Mesothelial cell of epicardium (in vitro differentiated cells): ENCODE results near the gene CTXN1. TPM values are rescaled to one million over a fixed set of nuclear protein-coding genes. Genes with fewer than 3 reads are reported as not detected.

Experiments
- DNase-seq, 2 experiments: peaks; one replicate each; pipeline ENCODE4 v3.0.0; 2021; ENCODE audit warnings: low spot score in 2 of 2; ENCODE audit not compliant: unreplicated experiment in 2 of 2
- H3K27ac Mint-ChIP-seq: 2 replicates; pipeline ENCODE4 v1.8.0; 2021; ENCODE audit warnings: mixed read lengths
- H3K27me3 Mint-ChIP-seq: 2 replicates; pipeline ENCODE4 v1.8.0; 2021; ENCODE audit warnings: low read depth, mixed read lengths
- H3K36me3 Mint-ChIP-seq: 2 replicates; pipeline ENCODE4 v1.8.0; 2021; ENCODE audit warnings: mixed read lengths
- H3K4me1 Mint-ChIP-seq: 2 replicates; pipeline ENCODE4 v1.8.0; 2021; ENCODE audit warnings: mixed read lengths
- H3K4me3 Mint-ChIP-seq: 2 replicates; pipeline ENCODE4 v1.8.0; 2021; ENCODE audit warnings: mild to moderate bottlenecking, moderate library complexity, mixed read lengths
- H3K9me3 Mint-ChIP-seq: 2 replicates; pipeline ENCODE4 v1.8.0; 2021; ENCODE audit warnings: mixed read lengths
- total RNA-seq: library from RNA; stranded (reverse); gene quantifications from 3 replicates; pipeline ENCODE4 v1.2.1, GENCODE V29; 2021
- TF ChIP-seq, protein P1 (sequence below): fragments of 200-600 bp; sonication (generic); IDR thresholded peaks from one replicate; pipeline ENCODE4 v1.5.0; 2021; ENCODE audit warnings: antibody characterized with exemption; ENCODE audit not compliant: unreplicated experiment

The CTXN1 gene
- total RNA-seq, 1 donor from 2014 or later, result 53.6 TPM

GRCh38 chr19:7928741-7929701 lies 3.1 kb upstream of the CTXN1 start:
- H3K4me1 Mint-ChIP-seq, result peaks cover 30% of the 10 kb centered on the region
- H3K27me3 Mint-ChIP-seq, result no peaks in the 10 kb centered on the region
- H3K4me3 Mint-ChIP-seq, result peak overlapping the region; percentile 62
- TF ChIP-seq, protein P1, sequence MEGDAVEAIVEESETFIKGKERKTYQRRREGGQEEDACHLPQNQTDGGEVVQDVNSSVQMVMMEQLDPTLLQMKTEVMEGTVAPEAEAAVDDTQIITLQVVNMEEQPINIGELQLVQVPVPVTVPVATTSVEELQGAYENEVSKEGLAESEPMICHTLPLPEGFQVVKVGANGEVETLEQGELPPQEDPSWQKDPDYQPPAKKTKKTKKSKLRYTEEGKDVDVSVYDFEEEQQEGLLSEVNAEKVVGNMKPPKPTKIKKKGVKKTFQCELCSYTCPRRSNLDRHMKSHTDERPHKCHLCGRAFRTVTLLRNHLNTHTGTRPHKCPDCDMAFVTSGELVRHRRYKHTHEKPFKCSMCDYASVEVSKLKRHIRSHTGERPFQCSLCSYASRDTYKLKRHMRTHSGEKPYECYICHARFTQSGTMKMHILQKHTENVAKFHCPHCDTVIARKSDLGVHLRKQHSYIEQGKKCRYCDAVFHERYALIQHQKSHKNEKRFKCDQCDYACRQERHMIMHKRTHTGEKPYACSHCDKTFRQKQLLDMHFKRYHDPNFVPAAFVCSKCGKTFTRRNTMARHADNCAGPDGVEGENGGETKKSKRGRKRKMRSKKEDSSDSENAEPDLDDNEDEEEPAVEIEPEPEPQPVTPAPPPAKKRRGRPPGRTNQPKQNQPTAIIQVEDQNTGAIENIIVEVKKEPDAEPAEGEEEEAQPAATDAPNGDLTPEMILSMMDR, result peak; percentile 56
- peak overlapping the region; percentile 100 for H3K27ac Mint-ChIP-seq
- no peaks in the 10 kb centered on the region for H3K9me3 Mint-ChIP-seq
- no peaks in the 10 kb centered on the region for H3K36me3 Mint-ChIP-seq
- DNase-seq, result peak in 1 of 2 experiments; percentile 71

DNA sequence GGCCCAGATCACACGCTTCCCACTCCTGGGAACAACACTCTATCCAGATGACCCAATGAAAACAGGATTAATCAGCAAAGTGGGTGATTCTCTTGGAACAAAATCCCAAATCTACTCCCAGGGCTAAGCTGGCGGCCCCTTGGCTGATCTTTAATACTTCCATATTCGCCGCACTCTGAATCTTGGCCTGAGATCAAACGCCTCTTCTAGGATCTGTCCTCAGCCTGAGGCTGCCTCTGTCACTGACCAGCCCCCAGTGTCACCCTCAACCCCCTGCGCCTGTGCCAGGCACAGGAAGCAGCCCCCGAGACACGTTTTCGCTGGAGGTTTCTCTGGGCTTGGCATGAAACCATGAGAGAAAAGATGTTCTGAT lies 2.4 kb upstream of the CTXN1 start:
- Mint-ChIP-seq H3K27ac (peak overlapping the region; percentile 100), H3K27me3 (no peaks in the 10 kb centered on the region), H3K4me3 (peak overlapping the region; percentile 62), H3K4me1 (peaks cover 31% of the 10 kb centered on the region), H3K36me3 (no peaks in the 10 kb centered on the region), H3K9me3 (no peaks in the 10 kb centered on the region)
- no peak for DNase-seq
- TF ChIP-seq, protein P1, result no peak

DNA sequence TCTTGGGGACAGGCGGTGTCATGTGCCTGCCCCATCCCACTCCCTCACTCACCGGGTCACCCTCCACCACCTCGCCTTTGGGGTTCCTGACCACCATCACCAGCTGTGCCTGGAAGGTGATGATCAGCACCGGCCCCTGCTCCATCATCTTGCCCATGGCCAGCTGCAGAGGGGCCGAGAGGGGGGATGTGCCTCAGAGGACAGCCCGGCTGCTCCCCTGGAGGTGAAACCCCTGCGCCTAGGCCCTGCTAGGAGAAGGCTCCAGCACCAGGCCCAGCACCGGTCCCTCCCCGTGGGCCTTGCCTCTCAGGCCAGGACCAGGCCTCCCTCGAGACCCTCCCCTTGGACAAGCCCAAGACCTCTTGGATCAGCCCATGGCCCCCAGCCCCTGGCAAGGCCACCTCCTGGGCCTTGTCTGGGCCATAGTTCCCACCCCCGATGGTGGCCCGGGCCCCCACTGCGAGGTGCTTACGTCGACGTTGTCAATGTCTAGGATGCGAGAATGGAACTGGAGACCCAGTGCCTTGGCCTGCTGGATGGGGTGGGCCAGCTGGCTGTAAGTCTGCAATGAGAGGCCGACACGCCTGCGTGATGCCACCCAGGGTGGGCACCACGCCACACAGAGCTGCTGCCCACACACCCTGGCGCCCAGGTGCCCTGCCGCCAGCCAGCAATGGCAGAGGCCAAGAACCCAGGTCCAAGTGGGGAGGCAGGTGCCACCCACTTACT lies 1.8 kb upstream of the CTXN1 start:
- peak overlapping the region; percentile 62 for H3K4me3 Mint-ChIP-seq
- H3K9me3 Mint-ChIP-seq, result no peaks in the 10 kb centered on the region
- H3K36me3 Mint-ChIP-seq, result no peaks in the 10 kb centered on the region
- H3K27ac Mint-ChIP-seq, result peak overlapping the region; percentile 100
- DNase-seq, result no peak
- TF ChIP-seq, protein P1, result no peak
- H3K4me1 Mint-ChIP-seq, result peaks cover 34% of the 10 kb centered on the region
- no peaks in the 10 kb centered on the region for H3K27me3 Mint-ChIP-seq

GRCh38 chr19:7926727-7927604 lies 1.0 kb upstream of the CTXN1 start:
- peak overlapping the region; percentile 91 for H3K27ac Mint-ChIP-seq
- no peaks in the 10 kb centered on the region for H3K36me3 Mint-ChIP-seq
- H3K27me3 Mint-ChIP-seq, result no peaks in the 10 kb centered on the region
- peaks cover 34% of the 10 kb centered on the region for H3K4me1 Mint-ChIP-seq
- TF ChIP-seq, protein P1, result no peak
- no peak for DNase-seq
- H3K9me3 Mint-ChIP-seq, result no peaks in the 10 kb centered on the region
- peak overlapping the region; percentile 70 for H3K4me3 Mint-ChIP-seq

- TF ChIP-seq, protein P1, result peak; percentile 92
- H3K27me3 Mint-ChIP-seq, result no peaks in the 10 kb centered on the region
- peak overlapping the region; percentile 85 for H3K4me3 Mint-ChIP-seq
- no peaks in the 10 kb centered on the region for H3K36me3 Mint-ChIP-seq
- peaks cover 41% of the 10 kb centered on the region for H3K4me1 Mint-ChIP-seq
- peak overlapping the region; percentile 94 for H3K27ac Mint-ChIP-seq
- peak; percentile 89 to 92 for DNase-seq
- no peaks in the 10 kb centered on the region for H3K9me3 Mint-ChIP-seq
These were observed 624 bp downstream of the CTXN1 start for GRCh38 chr19:7925171-7925851.
